ENCODE data around the gene PPP6R2.

DNA sequence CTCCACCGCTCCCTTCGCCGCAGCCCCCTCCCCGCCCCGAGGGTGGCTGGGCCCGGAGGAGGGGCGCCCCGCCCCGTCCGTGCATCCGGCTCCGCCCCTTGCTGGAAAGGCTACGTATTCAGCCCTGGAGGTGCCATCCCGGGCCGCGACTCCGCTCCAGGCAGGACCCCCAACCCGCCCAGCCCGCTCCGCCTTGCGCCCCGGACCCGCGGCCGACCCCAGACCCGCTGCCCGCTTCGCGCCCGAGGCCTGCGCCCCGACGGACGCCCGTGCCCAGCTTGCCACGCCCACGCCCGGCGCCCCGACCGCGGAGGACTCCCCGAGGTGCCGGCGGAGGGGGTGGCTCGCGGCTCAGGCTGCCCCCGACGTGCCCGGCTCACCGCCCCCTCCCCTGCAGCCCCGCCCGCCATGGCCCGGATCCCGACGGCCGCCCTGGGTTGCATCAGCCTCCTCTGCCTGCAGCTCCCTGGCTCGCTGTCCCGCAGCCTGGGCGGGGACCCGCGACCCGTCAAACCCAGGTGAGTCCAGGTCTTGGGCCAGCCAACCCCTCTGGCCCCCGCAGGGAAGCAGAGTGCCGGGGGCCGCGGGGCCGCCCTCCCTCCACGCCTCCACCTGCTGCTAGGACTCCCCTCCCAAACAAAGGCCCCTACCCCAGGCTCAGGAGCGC, 138.4 kb downstream of the PPP6R2 start, which contains the start of gene ADM2:
- TF ChIP-seq, protein P1, sequence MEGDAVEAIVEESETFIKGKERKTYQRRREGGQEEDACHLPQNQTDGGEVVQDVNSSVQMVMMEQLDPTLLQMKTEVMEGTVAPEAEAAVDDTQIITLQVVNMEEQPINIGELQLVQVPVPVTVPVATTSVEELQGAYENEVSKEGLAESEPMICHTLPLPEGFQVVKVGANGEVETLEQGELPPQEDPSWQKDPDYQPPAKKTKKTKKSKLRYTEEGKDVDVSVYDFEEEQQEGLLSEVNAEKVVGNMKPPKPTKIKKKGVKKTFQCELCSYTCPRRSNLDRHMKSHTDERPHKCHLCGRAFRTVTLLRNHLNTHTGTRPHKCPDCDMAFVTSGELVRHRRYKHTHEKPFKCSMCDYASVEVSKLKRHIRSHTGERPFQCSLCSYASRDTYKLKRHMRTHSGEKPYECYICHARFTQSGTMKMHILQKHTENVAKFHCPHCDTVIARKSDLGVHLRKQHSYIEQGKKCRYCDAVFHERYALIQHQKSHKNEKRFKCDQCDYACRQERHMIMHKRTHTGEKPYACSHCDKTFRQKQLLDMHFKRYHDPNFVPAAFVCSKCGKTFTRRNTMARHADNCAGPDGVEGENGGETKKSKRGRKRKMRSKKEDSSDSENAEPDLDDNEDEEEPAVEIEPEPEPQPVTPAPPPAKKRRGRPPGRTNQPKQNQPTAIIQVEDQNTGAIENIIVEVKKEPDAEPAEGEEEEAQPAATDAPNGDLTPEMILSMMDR (IDR thresholded peaks at IDR 0.05) = no peak
- TF ChIP-seq TCF7 (CRISPR knock-in tag; IDR thresholded peaks at IDR 0.05; ENCODE audit: low read depth) (no peak), ZNF416 (CRISPR knock-in tag; IDR thresholded peaks at IDR 0.05) (no peak), FOXJ3 (CRISPR knock-in tag; IDR thresholded peaks at IDR 0.05; ENCODE audit: borderline replicate concordance) (no peak), NFE2L1 (CRISPR knock-in tag; IDR thresholded peaks at IDR 0.05) (no peak), ZBTB21 (CRISPR knock-in tag; IDR thresholded peaks at IDR 0.05; ENCODE audit: borderline replicate concordance) (no peak), ESRRA (CRISPR knock-in tag; IDR thresholded peaks at IDR 0.05; ENCODE audit: borderline replicate concordance) (no peak), ELF4 (CRISPR knock-in tag; IDR thresholded peaks at IDR 0.05; ENCODE audit: low read depth) (no peak), JUN (CRISPR knock-in tag; IDR thresholded peaks at IDR 0.05) (no peak), IRF2 (CRISPR knock-in tag; IDR thresholded peaks at IDR 0.05; ENCODE audit: borderline replicate concordance, low read depth) (no peak), TEAD4 (CRISPR knock-in tag; IDR thresholded peaks at IDR 0.05) (no peak)
- TF ChIP-seq, protein P2, sequence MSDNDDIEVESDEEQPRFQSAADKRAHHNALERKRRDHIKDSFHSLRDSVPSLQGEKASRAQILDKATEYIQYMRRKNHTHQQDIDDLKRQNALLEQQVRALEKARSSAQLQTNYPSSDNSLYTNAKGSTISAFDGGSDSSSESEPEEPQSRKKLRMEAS (CRISPR knock-in tag; IDR thresholded peaks at IDR 0.05) = no peak
